ENCODE results near the gene AGBL4. TPM values are rescaled to one million over a fixed set of nuclear protein-coding genes. Genes with fewer than 3 reads are reported as not detected.

AGBL4 gene
- total RNA-seq, 1 experiment from 2014 or later, result not detected

DNA sequence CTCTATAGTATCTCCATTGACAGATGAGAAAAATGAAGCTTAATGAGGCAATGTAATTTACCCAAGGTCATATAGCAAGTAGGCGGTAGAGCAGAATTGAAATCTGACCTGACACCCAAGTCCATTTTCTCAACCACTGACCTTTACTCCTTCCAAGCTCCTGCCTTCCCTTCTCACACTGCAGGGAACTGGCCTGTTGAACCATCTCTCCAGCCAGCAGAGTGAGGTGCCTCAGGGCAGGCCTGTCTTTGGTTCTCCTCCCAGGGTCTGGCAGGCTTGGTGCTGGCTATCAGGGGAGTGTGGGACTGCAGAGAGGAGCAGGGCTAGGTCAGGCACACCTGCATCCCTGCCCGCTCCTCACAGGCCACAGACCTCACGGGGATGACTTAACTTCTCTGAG is 1373.9 kb downstream of the AGBL4 start:
- DNase-seq, result no peak
- H3K27ac Mint-ChIP-seq (ENCODE audit: unreplicated experiment), result no peak overlapping the region
- no peaks in the 10 kb centered on the region for H3K9me3 ChIP-seq
- no peaks in the 10 kb centered on the region for H3K4me1 Mint-ChIP-seq (ENCODE audit: low read depth, unreplicated experiment)
- H3K4me3 Mint-ChIP-seq (ENCODE audit: unreplicated experiment), result no peak overlapping the region
- no peaks in the 10 kb centered on the region for H3K27me3 ChIP-seq (replicated peaks; ENCODE audit: control insufficient read depth, insufficient read depth, low read length)
- POLR2A ChIA-PET, result no interaction called here
- TF ChIP-seq, protein P1, sequence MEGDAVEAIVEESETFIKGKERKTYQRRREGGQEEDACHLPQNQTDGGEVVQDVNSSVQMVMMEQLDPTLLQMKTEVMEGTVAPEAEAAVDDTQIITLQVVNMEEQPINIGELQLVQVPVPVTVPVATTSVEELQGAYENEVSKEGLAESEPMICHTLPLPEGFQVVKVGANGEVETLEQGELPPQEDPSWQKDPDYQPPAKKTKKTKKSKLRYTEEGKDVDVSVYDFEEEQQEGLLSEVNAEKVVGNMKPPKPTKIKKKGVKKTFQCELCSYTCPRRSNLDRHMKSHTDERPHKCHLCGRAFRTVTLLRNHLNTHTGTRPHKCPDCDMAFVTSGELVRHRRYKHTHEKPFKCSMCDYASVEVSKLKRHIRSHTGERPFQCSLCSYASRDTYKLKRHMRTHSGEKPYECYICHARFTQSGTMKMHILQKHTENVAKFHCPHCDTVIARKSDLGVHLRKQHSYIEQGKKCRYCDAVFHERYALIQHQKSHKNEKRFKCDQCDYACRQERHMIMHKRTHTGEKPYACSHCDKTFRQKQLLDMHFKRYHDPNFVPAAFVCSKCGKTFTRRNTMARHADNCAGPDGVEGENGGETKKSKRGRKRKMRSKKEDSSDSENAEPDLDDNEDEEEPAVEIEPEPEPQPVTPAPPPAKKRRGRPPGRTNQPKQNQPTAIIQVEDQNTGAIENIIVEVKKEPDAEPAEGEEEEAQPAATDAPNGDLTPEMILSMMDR (IDR thresholded peaks at IDR 0.05; ENCODE audit: insufficient read depth in 1 of 2, low read depth in 1 of 2, low read length in 1 of 2, severe bottlenecking in 1 of 2, unreplicated experiment in 1 of 2), result no peak
- H3K27me3 Mint-ChIP-seq (ENCODE audit: insufficient read depth, unreplicated experiment), result peaks cover 24% of the 10 kb centered on the region
- BruUV-seq (replicated peaks), result no TSS peak
- H3K36me3 ChIP-seq (ENCODE audit: control insufficient read depth, insufficient read depth, low read length), result no peaks in the 10 kb centered on the region
- no peaks in the 10 kb centered on the region for H3K9me3 Mint-ChIP-seq (ENCODE audit: unreplicated experiment)
- intact Hi-C loops (cut with micrococcal nuclease; ENCODE audit: unreplicated experiment), result no loop called here
- H3K4me1 ChIP-seq, result no peaks in the 10 kb centered on the region
- CTCF ChIA-PET, result no interaction called here
- no peak overlapping the region for H3K4me3 ChIP-seq (ENCODE audit: low read depth, low read length)
- H3K36me3 Mint-ChIP-seq (ENCODE audit: insufficient read depth, unreplicated experiment), result no peaks in the 10 kb centered on the region

DNA sequence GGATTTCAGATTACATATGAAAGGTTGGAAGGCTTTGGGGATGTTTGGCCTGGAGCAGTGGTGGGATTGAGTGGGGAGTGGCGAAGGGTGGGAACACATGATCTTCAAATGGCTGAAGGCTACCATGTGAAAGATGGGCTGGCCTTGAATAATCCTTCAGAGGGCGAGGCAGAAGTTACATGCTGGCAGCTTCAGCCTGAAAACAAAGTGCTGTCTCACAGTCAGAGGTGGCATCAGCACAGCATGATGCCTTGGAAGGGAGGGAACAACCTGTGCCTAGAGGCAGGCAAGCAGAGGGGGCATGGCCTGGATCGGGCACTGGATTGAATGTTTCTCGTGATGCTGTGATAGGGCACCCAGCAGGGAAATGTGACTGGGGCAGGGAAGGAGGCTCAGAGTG is 1377.9 kb downstream of the AGBL4 start:
- Mint-ChIP-seq H3K4me1 (ENCODE audit: low read depth, unreplicated experiment) (no peaks in the 10 kb centered on the region), H3K4me3 (ENCODE audit: unreplicated experiment) (no peak overlapping the region), H3K27me3 (ENCODE audit: insufficient read depth, unreplicated experiment) (peaks cover 20% of the 10 kb centered on the region), H3K27ac (ENCODE audit: unreplicated experiment) (no peak overlapping the region), H3K36me3 (ENCODE audit: insufficient read depth, unreplicated experiment) (no peaks in the 10 kb centered on the region), H3K9me3 (ENCODE audit: unreplicated experiment) (no peaks in the 10 kb centered on the region)
- intact Hi-C loops (cut with micrococcal nuclease; ENCODE audit: unreplicated experiment), result no loop called here
- BruUV-seq (replicated peaks), result no TSS peak
- TF ChIP-seq, protein P1 (IDR thresholded peaks at IDR 0.05; ENCODE audit: insufficient read depth in 1 of 2, low read depth in 1 of 2, low read length in 1 of 2, severe bottlenecking in 1 of 2, unreplicated experiment in 1 of 2), result no peak
- DNase-seq, result no peak
- H3K36me3 ChIP-seq (ENCODE audit: control insufficient read depth, insufficient read depth, low read length), result no peaks in the 10 kb centered on the region
- H3K27me3 ChIP-seq (replicated peaks; ENCODE audit: control insufficient read depth, insufficient read depth, low read length), result no peaks in the 10 kb centered on the region
- ChIA-PET POLR2A (no interaction called here), CTCF (no interaction called here)
- H3K4me3 ChIP-seq (ENCODE audit: low read depth, low read length), result no peak overlapping the region
- H3K4me1 ChIP-seq, result no peaks in the 10 kb centered on the region
- no peaks in the 10 kb centered on the region for H3K9me3 ChIP-seq

DNA sequence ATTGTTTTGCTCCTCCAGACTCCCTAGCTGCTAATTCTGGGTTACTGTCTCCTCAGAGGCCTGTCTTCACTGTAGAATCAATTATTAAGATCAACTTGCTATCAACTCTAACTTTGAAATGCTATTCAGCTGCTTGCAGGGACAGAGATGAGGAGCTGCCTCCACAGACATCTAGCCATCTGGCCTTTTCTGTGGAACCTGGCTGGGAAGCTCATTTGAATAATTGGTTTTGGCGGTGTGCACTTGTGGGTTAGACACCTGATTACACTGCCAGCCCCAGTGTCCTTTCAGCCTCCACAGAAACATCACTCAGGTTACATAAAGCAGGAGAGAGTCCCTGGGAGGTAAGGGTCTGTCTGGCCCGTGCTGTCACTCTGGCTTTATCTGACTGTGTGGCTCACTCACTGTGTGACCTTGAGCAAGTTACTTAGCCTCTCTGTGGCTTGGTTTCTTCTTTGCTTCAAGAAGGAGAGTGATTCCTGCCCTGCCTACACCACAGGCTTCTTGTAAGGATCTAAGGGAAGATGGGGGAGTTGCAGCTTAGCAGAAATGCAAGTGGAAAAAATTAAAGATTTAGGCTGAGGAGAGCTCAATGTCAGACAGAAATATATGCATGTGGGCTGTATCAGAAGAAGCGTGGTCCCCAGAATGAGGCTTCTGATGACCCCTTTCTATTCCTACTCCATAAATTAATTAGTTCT is 1378.7 kb downstream of the AGBL4 start:
- ChIA-PET CTCF (no interaction called here), POLR2A (no interaction called here)
- Histone ChIP-seq H3K9me3 (no peaks in the 10 kb centered on the region), H3K4me3 (ENCODE audit: low read depth, low read length) (no peak overlapping the region), H3K27me3 (replicated peaks; ENCODE audit: control insufficient read depth, insufficient read depth, low read length) (no peaks in the 10 kb centered on the region), H3K36me3 (ENCODE audit: control insufficient read depth, insufficient read depth, low read length) (no peaks in the 10 kb centered on the region), H3K4me1 (no peaks in the 10 kb centered on the region)
- TF ChIP-seq, protein P1 (IDR thresholded peaks at IDR 0.05; ENCODE audit: insufficient read depth in 1 of 2, low read depth in 1 of 2, low read length in 1 of 2, severe bottlenecking in 1 of 2, unreplicated experiment in 1 of 2), result no peak
- no peak overlapping the region for H3K4me3 Mint-ChIP-seq (ENCODE audit: unreplicated experiment)
- BruUV-seq (replicated peaks), result no TSS peak
- no peaks in the 10 kb centered on the region for H3K36me3 Mint-ChIP-seq (ENCODE audit: insufficient read depth, unreplicated experiment)
- H3K4me1 Mint-ChIP-seq (ENCODE audit: low read depth, unreplicated experiment), result no peaks in the 10 kb centered on the region
- H3K27me3 Mint-ChIP-seq (ENCODE audit: insufficient read depth, unreplicated experiment), result peaks cover 20% of the 10 kb centered on the region
- no peaks in the 10 kb centered on the region for H3K9me3 Mint-ChIP-seq (ENCODE audit: unreplicated experiment)
- no peak overlapping the region for H3K27ac Mint-ChIP-seq (ENCODE audit: unreplicated experiment)
- DNase-seq, result no peak
- intact Hi-C loops (cut with micrococcal nuclease; ENCODE audit: unreplicated experiment), result no loop called here
